GM19467 (cell line): Measurements from ENCODE around the gene FIGNL2.
"Not testable (repeated sequence)": the region's sequence is repeated elsewhere in the genome, so short reads cannot be mapped to it uniquely, and the experiment has no call there.

Experiments
- ATAC-seq: cut with Tn5 transposase; IDR thresholded peaks from one replicate; pipeline ENCODE4 v1.9.1; 2021; ENCODE audit warnings: mild to moderate bottlenecking, moderate library complexity; ENCODE audit not compliant: unreplicated experiment

The FIGNL2 gene

GRCh38 chr12:51836827-51837173 lies 11.7 kb downstream of the FIGNL2 start:
- no peak for ATAC-seq

GRCh38 chr12:51836041-51836826 lies 12.3 kb downstream of the FIGNL2 start:
- no peak for ATAC-seq

- ATAC-seq = no peak
These were observed 14.1 kb downstream of the FIGNL2 start for GRCh38 chr12:51834411-51834810.

- ATAC-seq = no peak
These were observed 14.9 kb downstream of the FIGNL2 start for GRCh38 chr12:51833448-51834227.

- ATAC-seq = no peak
These were observed 16.0 kb downstream of the FIGNL2 start for GRCh38 chr12:51832354-51833107.

GRCh38 chr12:51831817-51832216 lies 16.7 kb downstream of the FIGNL2 start:
- not testable (repeated sequence) for ATAC-seq

GRCh38 chr12:51829641-51830040 lies 18.9 kb downstream of the FIGNL2 start:
- no peak for ATAC-seq

- no peak for ATAC-seq
These were observed 19.5 kb downstream of the FIGNL2 start for GRCh38 chr12:51829011-51829481.

- no peak for ATAC-seq
These were observed 20.3 kb downstream of the FIGNL2 start for GRCh38 chr12:51827925-51828818.

GRCh38 chr12:51826881-51827280 lies 21.6 kb downstream of the FIGNL2 start:
- no peak for ATAC-seq

GRCh38 chr12:51825216-51825615 lies 23.3 kb downstream of the FIGNL2 start:
- ATAC-seq = no peak

- ATAC-seq = no peak
These were observed 24.5 kb downstream of the FIGNL2 start for GRCh38 chr12:51823875-51824565.

- ATAC-seq = no peak
These were observed 25.6 kb downstream of the FIGNL2 start for GRCh38 chr12:51822956-51823355.

- ATAC-seq = no peak
These were observed 26.3 kb downstream of the FIGNL2 start for GRCh38 chr12:51822261-51822616.

- ATAC-seq = no peak
These were observed 26.9 kb downstream of the FIGNL2 start for GRCh38 chr12:51821440-51822260.

- ATAC-seq = no peak
These were observed 27.7 kb downstream of the FIGNL2 start for GRCh38 chr12:51820526-51821439.

- ATAC-seq = no peak
These were observed 28.6 kb downstream of the FIGNL2 start for GRCh38 chr12:51819736-51820525.
